Measurements from ENCODE around the gene EEF2. TPM values are rescaled to one million over a fixed set of nuclear protein-coding genes. Genes with fewer than 3 reads are reported as not detected.

The EEF2 gene
- total and polyA plus RNA-seq, 2 donors (not counting 1 experiment from before 2014, with no cell fraction given): 1,449 to 3,167 TPM

DNA sequence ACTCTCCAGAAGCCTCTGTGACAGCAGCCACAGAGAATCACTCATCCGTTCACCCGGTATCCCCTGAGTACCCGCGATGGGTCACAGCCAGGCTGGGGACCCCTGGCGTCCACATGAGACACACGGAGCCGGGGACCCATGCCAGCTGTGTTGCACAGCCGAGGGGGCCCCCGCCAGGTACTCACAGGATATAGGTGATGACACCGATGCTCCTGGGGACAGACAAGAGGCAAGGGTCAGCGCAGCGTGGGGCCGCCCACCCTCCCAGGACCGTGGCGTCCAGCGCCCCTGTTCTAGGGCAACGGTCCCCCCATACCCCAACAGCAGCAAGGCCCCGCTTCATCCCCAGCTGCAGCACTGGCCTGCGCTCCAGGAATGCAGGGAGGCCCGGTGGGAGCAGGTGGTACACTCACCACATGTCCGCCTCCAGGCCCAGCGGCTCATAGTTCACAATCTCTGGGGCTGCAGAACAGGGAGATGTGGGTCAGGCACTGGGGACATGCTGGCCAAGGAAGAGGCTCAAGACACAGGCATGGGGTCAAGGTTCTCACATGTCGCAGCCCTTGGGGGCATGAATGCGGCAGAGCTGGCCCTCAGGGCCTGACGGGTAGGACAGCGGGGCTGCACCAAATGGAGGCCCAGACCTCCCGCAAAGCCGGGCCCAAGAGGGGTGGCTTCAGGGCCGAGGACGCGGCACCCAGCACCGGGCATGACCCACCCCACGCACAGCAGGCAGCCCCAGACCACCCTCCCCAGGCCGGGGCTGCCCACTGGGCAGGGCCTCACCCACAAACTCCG, 21.6 kb downstream of the EEF2 start:
- CTCF ChIA-PET: no interaction called here

DNA sequence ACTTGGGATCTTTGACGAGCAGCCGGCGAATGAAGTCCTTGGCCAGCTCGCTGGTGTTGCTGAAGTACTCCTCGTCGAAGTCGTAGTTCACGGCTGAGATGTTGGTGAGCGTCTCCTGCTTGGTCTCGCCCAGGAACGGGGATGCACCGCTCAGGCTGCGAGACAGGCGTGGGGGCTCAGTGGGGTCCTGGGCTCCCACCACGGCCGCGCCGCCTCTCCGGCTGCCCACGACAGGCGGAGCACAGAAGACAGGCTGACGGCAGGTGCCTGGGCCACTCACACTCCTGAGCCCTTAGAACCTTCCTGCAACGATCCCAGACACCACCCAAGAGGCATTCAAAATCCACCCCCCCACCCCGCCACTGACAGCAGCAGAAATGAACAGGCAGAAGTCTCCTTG, 24.3 kb downstream of the EEF2 start:
- no peaks in the 10 kb centered on the region for H3K4me1 Mint-ChIP-seq
- H3K4me3 ChIP-seq (ENCODE audit: control extremely low read depth in 1 of 5, extremely low read depth in 1 of 5, insufficient read depth in 1 of 5, low read depth in 2 of 5, low read length in 4 of 5): no peak overlapping the region
- no peaks in the 10 kb centered on the region for H3K9me3 ChIP-seq (ENCODE audit: control extremely low read depth in 1 of 3, control insufficient read depth in 2 of 3, insufficient read depth in 1 of 3, low read length in 2 of 3)
- no peaks in the 10 kb centered on the region for H3K27me3 Mint-ChIP-seq
- ATAC-seq (ENCODE audit: low read depth) (no peak), DNase-seq (no peak)
- H3K27ac Mint-ChIP-seq: no peak overlapping the region
- H2AFZ ChIP-seq (ENCODE audit: insufficient read depth, low read depth, low read length, poor library complexity, severe bottlenecking): no peak overlapping the region
- no peak overlapping the region for H3K4me2 ChIP-seq (replicated peaks; ENCODE audit: low read depth, low read length, poor library complexity, severe bottlenecking)
- 98% methylated on average over 24 of the region's 24 CpGs for WGBS (ENCODE audit: insufficient coverage)
- no peaks in the 10 kb centered on the region for H3K27me3 ChIP-seq (replicated peaks in 1 of 4; ENCODE audit: control extremely low read depth in 1 of 4, control insufficient read depth in 3 of 4, insufficient read depth in 4 of 4, low read length in 3 of 4)
- ChIA-PET CTCF (no interaction called here), POLR2A (interaction anchor here (0.6 kb wide), 1 partner anchor 23 kb away, joined by 4 read pairs; no protein-coding TSS in a partner anchor)
- H3K27ac ChIP-seq (ENCODE audit: low read length in 2 of 2): no peak overlapping the region
- no peak overlapping the region for H3K4me3 Mint-ChIP-seq
- H3K9me3 Mint-ChIP-seq (ENCODE audit: insufficient read depth): no peaks in the 10 kb centered on the region
- no peak for TF ChIP-seq EZH2 (IDR thresholded peaks at IDR 0.05; ENCODE audit: borderline replicate concordance, insufficient read depth, low read depth, low read length, poor library complexity, severe bottlenecking)
- intact Hi-C loops (cut with micrococcal nuclease): no loop called here
- H3K36me3 ChIP-seq (replicated peaks in 1 of 2; ENCODE audit: control extremely low read depth in 1 of 2, control insufficient read depth in 1 of 2, extremely low read depth in 1 of 2, insufficient read depth in 2 of 2, low read length in 1 of 2): peaks cover 0 to 55% of the 10 kb centered on the region in 2 experiments
- H3K9ac ChIP-seq (ENCODE audit: low read length): no peak overlapping the region
- peaks cover 19% of the 10 kb centered on the region for H4K20me1 ChIP-seq (ENCODE audit: control insufficient read depth, insufficient read depth, low read length, poor library complexity, severe bottlenecking)
- peaks cover 4% of the 10 kb centered on the region for H3K79me2 ChIP-seq (ENCODE audit: control insufficient read depth, insufficient read depth, low read length)
- no peaks in the 10 kb centered on the region for H3K4me1 ChIP-seq (ENCODE audit: control insufficient read depth in 2 of 2, insufficient read depth in 2 of 2, low read length in 2 of 2)

More for the DNA sequence above, 21.6 kb downstream of the EEF2 start:
- intact Hi-C loops (cut with micrococcal nuclease): no loop called here
- H3K27ac ChIP-seq (ENCODE audit: low read length in 2 of 2): no peak overlapping the region
- peaks cover 2 to 51% of the 10 kb centered on the region in 2 experiments for H3K36me3 ChIP-seq (replicated peaks in 1 of 2; ENCODE audit: control extremely low read depth in 1 of 2, control insufficient read depth in 1 of 2, extremely low read depth in 1 of 2, insufficient read depth in 2 of 2, low read length in 1 of 2)
- Mint-ChIP-seq H3K27me3 (no peaks in the 10 kb centered on the region), H3K27ac (no peak overlapping the region), H3K4me1 (peaks cover 4% of the 10 kb centered on the region), H3K9me3 (ENCODE audit: insufficient read depth) (no peaks in the 10 kb centered on the region), H3K4me3 (no peak overlapping the region)
- POLR2A ChIA-PET: no interaction called here
- no peak for ATAC-seq (ENCODE audit: low read depth)
- TF ChIP-seq, protein P1, sequence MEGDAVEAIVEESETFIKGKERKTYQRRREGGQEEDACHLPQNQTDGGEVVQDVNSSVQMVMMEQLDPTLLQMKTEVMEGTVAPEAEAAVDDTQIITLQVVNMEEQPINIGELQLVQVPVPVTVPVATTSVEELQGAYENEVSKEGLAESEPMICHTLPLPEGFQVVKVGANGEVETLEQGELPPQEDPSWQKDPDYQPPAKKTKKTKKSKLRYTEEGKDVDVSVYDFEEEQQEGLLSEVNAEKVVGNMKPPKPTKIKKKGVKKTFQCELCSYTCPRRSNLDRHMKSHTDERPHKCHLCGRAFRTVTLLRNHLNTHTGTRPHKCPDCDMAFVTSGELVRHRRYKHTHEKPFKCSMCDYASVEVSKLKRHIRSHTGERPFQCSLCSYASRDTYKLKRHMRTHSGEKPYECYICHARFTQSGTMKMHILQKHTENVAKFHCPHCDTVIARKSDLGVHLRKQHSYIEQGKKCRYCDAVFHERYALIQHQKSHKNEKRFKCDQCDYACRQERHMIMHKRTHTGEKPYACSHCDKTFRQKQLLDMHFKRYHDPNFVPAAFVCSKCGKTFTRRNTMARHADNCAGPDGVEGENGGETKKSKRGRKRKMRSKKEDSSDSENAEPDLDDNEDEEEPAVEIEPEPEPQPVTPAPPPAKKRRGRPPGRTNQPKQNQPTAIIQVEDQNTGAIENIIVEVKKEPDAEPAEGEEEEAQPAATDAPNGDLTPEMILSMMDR (IDR thresholded peaks at IDR 0.05): no peak
- TF ChIP-seq EZH2 (IDR thresholded peaks at IDR 0.05; ENCODE audit: borderline replicate concordance, insufficient read depth, low read depth, low read length, poor library complexity, severe bottlenecking): no peak
- no peak overlapping the region for H3K9ac ChIP-seq (ENCODE audit: low read length)
- H3K4me2 ChIP-seq (replicated peaks; ENCODE audit: low read depth, low read length, poor library complexity, severe bottlenecking): no peak overlapping the region
- H3K79me2 ChIP-seq (ENCODE audit: control insufficient read depth, insufficient read depth, low read length): peaks cover 19% of the 10 kb centered on the region
- WGBS (ENCODE audit: insufficient coverage): 99% methylated on average over 34 of the region's 35 CpGs
- H3K4me1 ChIP-seq (ENCODE audit: control insufficient read depth in 2 of 2, insufficient read depth in 2 of 2, low read length in 2 of 2): no peaks in the 10 kb centered on the region
- H3K9me3 ChIP-seq (ENCODE audit: control extremely low read depth in 1 of 3, control insufficient read depth in 2 of 3, insufficient read depth in 1 of 3, low read length in 2 of 3): no peaks in the 10 kb centered on the region
- no peak overlapping the region for H2AFZ ChIP-seq (ENCODE audit: insufficient read depth, low read depth, low read length, poor library complexity, severe bottlenecking)
- H3K4me3 ChIP-seq (ENCODE audit: control extremely low read depth in 1 of 5, extremely low read depth in 1 of 5, insufficient read depth in 1 of 5, low read depth in 2 of 5, low read length in 4 of 5): no peak overlapping the region
- no peaks in the 10 kb centered on the region for H3K27me3 ChIP-seq (replicated peaks in 1 of 4; ENCODE audit: control extremely low read depth in 1 of 4, control insufficient read depth in 3 of 4, insufficient read depth in 4 of 4, low read length in 3 of 4)
- no peak for DNase-seq
- peaks cover 28% of the 10 kb centered on the region for H4K20me1 ChIP-seq (ENCODE audit: control insufficient read depth, insufficient read depth, low read length, poor library complexity, severe bottlenecking)
